Stimulated activated CD8-positive, alpha-beta memory T cell treated with anti-CD3 and anti-CD28 coated beads, Interleukin-4, amount 100 ng/mL, for 1 hour (primary cell): ENCODE results near the gene G6PC1.
"Not testable (repeated sequence)": the region's sequence is repeated elsewhere in the genome, so short reads cannot be mapped to it uniquely, and the experiment has no call there.

ENCODE experiments used
- DNase-seq, 2 donors: peaks; one replicate each; pipeline ENCODE4 v3.0.0-alpha.2; 2020; ENCODE audit warnings: low read depth in 2 of 2, low spot score in 1 of 2

The G6PC1 gene

DNA sequence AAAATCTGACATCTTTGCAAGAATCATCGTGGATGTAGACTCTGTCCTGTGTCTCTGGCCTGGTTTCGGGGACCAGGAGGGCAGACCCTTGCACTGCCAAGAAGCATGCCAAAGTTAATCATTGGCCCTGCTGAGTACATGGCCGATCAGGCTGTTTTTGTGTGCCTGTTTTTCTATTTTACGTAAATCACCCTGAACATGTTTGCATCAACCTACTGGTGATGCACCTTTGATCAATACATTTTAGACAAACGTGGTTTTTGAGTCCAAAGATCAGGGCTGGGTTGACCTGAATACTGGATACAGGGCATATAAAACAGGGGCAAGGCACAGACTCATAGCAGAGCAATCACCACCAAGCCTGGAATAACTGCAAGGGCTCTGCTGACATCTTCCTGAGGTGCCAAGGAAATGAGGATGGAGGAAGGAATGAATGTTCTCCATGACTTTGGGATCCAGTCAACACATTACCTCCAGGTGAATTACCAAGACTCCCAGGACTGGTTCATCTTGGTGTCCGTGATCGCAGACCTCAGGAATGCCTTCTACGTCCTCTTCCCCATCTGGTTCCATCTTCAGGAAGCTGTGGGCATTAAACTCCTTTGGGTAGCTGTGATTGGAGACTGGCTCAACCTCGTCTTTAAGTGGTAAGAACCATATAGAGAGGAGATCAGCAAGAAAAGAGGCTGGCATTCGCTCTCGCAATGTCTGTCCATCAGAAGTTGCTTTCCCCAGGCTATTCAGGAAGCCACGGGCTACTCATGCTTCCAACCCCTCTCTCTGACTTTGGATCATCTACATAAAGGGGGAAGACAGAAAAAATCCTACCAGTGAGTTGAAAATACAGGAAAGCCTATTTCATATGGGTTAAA lies at the start of gene G6PC1:
G6PC1 (plus strand) TSS at position 340 of the 872 bp plus-strand sequence; CDS start at position 418, 78 bp downstream.
- DNase-seq, result no peak

DNA sequence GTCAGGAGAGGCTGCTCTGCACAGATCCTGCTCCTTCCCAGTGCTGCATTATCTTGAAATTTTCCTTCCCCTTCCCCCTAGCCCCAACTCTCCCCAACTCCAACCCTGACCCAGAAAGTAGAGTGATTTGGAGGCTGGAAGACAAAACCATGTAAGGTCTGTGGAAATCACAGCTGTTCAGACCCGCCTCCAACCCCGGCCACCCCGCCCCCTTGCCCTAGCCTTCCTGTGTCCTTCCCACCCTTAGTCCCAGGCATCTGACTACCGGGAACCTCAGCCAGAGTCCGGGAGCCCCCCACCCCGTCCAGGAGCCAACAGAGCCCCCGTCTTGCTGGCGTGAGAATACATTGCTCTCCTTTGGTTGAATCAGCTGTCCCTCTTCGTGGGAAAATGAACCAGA lies 49.6 kb upstream of the G6PC1 start, which contains the start of gene AOC3:
AOC3 (plus strand) TSS at position 246 of the 400 bp plus-strand sequence; CDS start at position 391, 145 bp downstream.
- no peak for DNase-seq

DNA sequence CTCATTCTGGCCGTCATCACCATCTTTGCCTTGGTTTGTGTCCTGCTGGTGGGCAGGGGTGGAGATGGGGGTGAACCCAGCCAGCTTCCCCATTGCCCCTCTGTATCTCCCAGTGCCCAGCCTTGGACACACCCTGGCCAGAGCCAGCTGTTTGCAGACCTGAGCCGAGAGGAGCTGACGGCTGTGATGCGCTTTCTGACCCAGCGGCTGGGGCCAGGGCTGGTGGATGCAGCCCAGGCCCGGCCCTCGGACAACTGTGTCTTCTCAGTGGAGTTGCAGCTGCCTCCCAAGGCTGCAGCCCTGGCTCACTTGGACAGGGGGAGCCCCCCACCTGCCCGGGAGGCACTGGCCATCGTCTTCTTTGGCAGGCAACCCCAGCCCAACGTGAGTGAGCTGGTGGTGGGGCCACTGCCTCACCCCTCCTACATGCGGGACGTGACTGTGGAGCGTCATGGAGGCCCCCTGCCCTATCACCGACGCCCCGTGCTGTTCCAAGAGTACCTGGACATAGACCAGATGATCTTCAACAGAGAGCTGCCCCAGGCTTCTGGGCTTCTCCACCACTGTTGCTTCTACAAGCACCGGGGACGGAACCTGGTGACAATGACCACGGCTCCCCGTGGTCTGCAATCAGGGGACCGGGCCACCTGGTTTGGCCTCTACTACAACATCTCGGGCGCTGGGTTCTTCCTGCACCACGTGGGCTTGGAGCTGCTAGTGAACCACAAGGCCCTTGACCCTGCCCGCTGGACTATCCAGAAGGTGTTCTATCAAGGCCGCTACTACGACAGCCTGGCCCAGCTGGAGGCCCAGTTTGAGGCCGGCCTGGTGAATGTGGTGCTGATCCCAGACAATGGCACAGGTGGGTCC lies 49.0 kb upstream of the G6PC1 start:
- DNase-seq, result not testable (repeated sequence)

DNA sequence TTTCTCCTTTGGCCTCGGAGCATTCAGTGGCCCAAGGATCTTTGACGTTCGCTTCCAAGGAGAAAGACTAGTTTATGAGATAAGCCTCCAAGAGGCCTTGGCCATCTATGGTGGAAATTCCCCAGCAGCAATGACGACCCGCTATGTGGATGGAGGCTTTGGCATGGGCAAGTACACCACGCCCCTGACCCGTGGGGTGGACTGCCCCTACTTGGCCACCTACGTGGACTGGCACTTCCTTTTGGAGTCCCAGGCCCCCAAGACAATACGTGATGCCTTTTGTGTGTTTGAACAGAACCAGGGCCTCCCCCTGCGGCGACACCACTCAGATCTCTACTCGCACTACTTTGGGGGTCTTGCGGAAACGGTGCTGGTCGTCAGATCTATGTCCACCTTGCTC lies 48.2 kb upstream of the G6PC1 start:
- DNase-seq, result no peak

DNA sequence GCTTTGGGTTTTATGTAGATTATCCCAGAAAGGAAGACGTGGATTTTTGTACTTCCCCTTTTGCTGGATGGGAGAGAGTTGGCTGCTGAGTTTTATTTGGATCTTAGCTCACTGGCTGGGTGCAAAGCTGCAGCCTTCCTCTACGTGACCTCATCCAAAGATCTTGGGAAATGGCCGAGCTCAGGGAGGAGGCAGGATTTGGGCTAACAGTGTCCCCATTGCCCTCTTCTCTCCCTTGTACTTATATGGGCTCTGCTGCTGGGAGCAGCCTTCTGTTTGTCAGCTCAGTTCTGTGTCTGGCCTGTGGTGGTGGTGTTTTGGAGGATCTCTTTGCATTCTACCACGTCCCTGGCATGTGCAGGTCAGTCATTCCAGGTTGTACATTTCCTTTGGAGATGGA lies 47.6 kb upstream of the G6PC1 start:
- no peak for DNase-seq

DNA sequence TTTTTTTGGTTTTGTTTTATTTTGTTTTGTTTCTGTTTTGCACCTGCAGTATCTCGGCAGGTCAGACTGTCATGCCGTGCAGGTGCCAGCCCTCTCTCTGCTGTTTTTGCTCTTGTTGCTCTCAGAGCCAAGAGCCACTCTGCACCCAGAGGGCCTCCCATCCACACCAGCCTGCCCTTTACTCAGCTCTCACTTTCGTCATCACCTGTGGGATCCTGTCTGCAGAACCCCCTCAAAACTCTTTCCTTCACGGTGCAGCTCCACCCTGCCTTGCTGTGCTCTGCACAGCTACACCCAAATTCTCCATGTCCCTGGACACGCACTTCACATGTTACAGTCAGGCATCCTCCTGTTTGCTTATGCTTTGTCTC lies 47.0 kb upstream of the G6PC1 start:
- no peak for DNase-seq

DNA sequence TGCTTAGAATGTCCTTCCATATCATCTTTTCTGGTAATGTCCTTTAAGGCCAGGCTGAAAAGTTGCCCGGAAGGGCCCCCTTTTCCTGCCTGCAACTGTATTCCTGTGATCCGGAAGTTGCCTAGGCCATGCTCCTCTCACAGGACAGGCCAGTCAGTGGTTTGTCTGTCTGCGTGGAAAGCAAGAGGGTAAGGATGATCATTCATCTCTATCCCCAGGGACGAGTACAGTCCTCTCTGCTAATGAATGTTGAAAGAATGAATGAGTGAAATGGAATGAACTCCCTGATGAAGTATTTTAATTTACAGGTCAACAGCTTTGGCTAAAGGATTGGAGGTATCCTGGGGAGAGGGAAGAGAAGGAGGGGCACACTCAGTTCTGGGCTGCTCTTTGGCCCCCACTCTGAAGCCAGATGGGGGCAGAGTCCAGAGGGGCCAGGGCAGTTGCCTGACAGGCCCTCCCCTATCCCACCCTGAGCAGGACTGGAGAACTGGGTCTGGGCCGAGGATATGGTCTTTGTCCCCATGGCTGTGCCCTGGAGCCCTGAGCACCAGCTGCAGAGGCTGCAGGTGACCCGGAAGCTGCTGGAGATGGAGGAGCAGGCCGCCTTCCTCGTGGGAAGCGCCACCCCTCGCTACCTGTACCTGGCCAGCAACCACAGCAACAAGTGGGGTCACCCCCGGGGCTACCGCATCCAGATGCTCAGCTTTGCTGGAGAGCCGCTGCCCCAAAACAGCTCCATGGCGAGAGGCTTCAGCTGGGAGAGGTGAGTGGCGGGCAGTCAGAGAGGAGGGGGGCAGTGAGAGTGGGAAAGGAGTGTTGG lies 46.4 kb upstream of the G6PC1 start:
- DNase-seq, result no peak

DNA sequence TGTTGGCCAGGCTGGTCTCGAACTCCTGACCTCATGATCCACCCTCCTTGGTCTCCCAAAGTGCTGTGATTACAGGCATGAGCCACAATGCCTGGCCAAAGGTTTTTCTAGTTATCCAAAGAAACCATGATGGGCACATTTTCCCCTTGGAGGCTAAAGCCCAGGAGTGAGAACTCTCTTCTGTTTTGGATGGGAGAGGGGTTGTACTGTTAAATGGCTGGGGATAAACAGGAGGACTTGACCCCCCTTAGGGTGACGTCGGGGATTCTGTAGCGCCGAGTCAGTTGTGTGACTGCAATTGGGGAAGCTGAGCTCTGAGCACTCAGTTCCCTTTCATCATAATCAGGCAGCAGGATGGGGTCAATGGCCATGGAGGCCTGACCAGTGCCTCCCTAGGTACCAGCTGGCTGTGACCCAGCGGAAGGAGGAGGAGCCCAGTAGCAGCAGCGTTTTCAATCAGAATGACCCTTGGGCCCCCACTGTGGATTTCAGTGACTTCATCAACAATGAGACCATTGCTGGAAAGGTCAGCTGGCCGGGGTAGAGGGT lies 45.5 kb upstream of the G6PC1 start:
- no peak for DNase-seq

DNA sequence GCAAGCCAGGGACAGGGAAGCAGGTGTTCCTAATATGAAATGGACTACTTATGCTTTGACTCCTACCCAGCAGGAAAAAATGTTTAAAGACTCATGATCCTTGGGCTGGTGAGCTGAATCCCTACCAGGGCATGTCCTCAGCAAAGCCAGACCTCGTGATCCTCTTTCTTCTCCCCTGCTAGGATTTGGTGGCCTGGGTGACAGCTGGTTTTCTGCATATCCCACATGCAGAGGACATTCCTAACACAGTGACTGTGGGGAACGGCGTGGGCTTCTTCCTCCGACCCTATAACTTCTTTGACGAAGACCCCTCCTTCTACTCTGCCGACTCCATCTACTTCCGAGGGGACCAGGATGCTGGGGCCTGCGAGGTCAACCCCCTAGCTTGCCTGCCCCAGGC lies 44.5 kb upstream of the G6PC1 start:
- not testable (repeated sequence) for DNase-seq

DNA sequence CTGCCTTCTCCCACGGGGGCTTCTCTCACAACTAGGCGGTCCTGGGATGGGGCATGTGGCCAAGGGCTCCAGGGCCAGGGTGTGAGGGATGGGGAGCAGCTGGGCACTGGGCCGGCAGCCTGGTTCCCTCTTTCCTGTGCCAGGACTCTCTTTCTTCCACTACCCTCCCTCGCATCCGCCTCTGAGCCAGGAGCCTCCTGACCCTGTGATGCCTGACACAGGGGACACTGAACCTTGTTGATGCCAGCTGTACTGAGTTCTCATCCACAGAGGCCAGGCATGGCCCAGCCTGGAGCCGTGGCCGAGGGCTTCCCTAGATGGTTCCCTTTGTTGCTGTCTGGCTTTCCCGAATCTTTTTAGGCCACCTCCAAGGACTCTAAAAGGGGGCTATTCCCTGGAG lies 44.1 kb upstream of the G6PC1 start:
- not testable (repeated sequence) for DNase-seq

DNA sequence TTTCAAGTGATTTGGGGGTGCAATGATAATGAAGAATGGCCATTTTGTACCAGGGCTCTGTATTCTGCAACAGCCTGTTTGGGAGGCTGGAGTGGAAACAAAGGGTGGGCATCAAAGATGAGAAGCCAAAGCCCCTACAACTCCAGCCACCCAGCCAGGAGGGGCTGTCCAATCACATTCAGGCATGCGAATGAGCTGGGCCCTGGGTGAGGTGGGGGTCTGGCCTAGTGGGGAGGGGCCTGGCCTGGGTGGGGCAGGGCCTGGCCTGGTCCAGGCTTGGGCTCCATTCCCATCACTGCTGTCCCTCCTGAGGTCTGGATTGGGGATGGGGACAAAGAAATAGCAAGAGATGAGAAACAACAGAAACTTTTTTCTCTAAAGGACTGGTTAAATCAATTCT lies 43.2 kb upstream of the G6PC1 start:
- no peak for DNase-seq

DNA sequence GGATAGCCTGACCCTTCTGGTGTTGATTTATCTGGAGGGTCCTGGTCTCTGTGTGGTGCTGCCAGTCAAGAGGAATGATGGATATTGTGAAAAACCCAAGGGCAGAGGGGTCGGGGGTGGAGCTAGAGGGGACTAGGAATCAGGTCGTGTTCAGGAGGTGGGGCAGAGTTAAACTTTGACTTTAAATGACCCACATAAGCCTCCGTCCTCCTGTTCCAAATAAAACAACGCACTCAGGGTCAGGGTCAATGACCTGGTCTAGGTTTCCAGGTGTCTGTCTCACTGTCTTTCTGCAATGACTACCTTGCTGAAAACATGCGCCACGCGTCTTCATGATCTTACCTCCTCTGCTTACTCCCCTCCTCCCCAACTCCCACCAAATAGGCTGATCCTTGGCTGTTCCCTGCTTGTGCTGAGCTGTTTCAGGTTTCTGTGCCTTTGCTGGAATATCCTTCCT lies 34.9 kb upstream of the G6PC1 start:
- DNase-seq, result no peak

DNA sequence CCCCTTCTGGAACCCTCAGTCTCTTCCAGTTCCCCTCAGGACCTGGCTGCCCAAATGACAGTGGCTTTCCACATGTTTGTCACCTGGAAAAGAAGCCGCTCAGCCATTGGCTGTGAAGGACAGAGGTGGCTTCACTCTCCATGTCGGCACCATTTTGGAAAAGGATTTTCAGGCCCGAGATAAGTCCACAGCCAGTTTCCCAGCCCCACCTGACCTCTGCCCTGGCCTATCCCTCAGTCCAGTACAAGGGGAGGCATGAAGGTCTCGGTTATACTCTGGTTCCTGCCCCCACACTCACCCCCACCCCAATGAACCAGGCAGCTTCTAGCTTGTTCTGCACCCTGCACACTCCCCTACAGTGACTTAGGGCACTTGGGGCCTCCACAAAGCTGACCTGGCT lies 34.4 kb upstream of the G6PC1 start:
- no peak for DNase-seq

DNA sequence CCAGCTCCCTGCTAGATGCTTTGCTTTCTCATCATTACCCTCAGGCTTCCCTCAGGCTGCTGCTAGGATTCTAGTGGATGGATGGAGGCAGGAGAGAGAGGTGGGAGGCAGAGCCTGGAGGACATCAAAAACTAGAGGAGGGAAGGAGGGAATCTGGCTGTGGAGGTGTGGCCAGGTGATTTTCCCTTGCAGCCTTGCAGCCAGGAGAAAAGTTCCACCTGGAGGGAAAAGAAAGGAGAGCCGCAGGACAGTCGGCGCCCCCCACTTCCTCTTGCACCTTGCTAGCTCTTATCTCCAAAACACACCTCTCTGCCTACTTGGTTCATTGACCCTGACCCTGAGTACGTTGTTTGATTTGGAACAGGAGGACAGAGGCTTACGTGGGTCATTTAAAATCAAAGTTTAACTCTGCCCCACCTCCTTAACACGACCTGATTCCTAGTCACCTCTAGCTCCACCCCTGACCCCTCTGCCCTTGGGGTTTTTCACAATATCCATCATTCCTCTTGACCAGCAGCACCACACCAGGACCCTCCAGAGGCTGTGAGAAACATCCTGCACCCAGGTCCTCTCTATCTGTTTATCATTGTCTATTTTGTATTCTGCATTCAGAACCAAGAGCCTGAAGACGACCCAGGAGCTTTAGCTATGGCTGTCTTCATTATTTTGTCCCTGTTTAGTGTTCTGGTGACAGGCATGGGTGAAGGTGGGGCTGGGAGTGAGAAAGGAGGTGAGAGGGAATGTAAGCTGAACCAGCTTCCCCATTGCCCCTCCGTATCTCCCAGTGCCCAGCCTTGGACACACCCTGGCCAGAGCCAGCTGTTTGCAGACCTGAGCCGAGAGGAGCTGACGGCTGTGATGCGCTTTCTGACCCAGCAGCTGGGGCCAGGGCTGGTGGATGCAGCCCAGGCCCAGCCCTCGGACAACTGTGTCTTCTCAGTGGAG lies 33.7 kb upstream of the G6PC1 start:
- no peak for DNase-seq

DNA sequence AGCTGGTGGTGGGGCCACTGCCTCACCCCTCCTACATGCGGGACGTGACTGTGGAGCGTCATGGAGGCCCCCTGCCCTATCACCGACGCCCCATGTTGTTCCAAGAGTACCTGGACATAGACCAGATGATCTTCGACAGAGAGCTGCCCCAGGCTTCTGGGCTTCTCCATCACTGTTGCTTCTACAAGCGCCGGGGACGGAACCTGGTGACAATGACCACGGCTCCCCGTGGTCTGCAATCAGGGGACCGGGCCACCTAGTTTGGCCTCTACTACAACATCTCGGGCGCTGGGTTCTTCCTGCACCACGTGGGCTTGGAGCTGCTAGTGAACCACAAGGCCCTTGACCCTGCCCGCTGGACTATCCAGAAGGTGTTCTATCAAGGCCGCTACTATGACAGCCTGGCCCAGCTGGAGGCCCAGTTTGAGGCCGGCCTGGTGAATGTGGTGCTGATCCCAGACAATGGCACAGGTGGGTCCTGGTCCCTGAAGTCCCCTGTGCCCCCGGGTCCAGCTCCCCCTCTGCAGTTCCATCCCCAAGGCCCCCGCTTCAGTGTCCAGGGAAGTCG lies 32.8 kb upstream of the G6PC1 start:
- not testable (repeated sequence) for DNase-seq

DNA sequence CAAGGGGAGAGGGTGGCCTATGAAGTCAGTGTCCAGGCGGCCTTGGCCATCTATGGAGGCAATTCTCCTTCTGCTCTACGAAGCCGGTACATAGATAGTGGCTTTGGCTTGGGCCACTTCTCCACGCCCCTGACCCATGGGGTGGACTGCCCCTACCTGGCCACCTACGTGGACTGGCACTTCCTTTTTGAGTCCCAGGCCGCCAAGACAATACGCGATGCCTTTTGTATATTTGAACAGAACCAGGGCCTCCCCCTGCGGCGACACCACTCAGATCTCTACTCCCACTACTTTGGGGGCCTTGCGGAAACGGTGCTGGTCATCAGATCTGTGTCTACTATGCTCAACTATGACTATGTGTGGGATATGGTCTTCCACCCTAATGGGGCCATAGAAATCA lies 32.3 kb upstream of the G6PC1 start:
- DNase-seq, result no peak

DNA sequence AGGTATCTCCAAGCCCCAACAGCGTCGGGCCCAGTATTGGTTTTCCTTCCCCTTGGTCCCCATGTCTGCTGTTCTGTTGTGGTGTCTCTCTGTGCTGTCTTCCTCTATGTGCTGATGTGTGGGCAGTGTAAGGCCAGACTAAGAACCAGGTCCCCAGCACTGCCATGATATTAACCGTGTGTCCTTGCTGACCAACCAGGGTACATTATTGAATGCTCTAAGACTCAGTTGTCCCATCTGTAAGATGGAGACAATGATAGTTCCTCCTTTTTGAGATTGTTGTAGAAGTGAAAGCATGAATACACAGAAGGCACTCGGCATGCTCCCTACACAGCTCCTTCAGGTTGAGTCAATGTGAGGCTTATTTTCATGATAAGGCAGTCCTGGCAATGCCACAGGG lies 29.0 kb upstream of the G6PC1 start:
- no peak for DNase-seq

DNA sequence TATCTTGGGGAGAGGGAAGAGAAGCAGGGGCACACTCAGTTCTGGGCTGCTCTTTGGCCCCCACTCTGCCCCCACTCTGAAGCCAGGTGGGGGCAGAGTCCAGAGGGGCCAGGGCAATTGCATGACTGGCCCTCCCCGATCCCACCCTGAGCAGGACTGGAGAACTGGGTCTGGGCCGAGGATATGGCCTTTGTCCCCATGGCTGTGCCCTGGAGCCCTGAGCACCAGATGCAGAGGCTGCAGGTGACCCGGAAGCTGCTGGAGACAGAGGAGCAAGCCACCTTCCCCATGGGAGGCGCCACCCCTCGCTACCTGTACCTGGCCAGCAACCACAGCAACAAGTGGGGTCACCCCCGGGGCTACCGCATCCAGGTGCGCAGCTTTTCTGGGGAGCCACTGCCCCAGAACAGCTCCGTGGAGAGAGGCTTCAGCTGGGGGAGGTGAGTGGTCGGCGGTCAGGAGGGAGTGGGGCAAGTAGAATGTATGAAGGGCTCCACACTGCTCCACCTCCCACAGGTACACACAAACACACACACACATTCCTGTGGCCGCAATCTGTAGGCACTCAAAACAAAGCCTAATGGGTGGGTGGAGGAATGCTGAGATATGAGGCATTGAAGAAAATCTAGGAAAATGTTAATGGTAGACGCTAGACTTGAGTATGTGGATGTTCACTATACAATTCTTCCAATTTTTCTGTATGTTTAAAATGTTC lies 28.2 kb upstream of the G6PC1 start:
- DNase-seq, result no peak

DNA sequence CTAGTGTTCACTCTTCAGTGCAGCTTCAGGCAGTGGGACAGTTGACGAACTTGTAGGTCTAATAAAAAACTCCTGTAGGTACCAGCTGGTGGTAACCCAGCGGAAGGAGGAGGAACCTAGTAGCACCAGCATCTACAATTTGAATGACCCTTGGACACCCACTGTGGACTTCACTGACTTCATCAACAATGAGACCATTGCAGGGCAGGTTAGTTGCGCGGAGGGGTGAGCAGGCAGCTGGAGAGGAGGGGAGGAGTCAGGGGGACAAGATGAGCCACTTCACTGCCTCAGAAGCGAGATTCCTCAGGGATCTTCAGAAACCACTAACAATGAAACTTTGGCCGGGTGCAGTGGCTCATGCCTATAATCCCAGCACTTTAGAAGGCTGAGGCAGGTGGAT lies 27.3 kb upstream of the G6PC1 start:
- DNase-seq, result no peak
